ENCODE data around the gene PIP5K1C. TPM values are rescaled to one million over a fixed set of nuclear protein-coding genes. Genes with fewer than 3 reads are reported as not detected.
"Not testable (repeated sequence)": the region's sequence is repeated elsewhere in the genome, so short reads cannot be mapped to it uniquely, and the experiment has no call there.

The PIP5K1C gene
- total RNA-seq, 1 donor from 2014 or later, result 26.5 TPM

GRCh38 chr19:3651684-3652083 lies 48.6 kb downstream of the PIP5K1C start:
- Histone ChIP-seq H3K27me3 (ENCODE audit: control insufficient read depth, insufficient read depth, low read length) (peaks cover 10% of the 10 kb centered on the region), H3K36me3 (ENCODE audit: control insufficient read depth, insufficient read depth, low read length) (no peaks in the 10 kb centered on the region), H3K4me3 (ENCODE audit: low read depth, low read length) (no peak overlapping the region)
- TF ChIP-seq CTCF (IDR thresholded peaks at IDR 0.05; ENCODE audit: insufficient read depth, low read length, poor library complexity, severe bottlenecking), result no peak
- DNase-seq (ENCODE audit: low read depth), result no peak

- Histone ChIP-seq H3K27me3 (ENCODE audit: control insufficient read depth, insufficient read depth, low read length) (peaks cover 10% of the 10 kb centered on the region), H3K36me3 (ENCODE audit: control insufficient read depth, insufficient read depth, low read length) (no peaks in the 10 kb centered on the region), H3K4me3 (ENCODE audit: low read depth, low read length) (no peak overlapping the region)
- no peak for DNase-seq (ENCODE audit: low read depth)
- TF ChIP-seq CTCF (IDR thresholded peaks at IDR 0.05; ENCODE audit: insufficient read depth, low read length, poor library complexity, severe bottlenecking), result peak; percentile 4
These were observed 50.4 kb downstream of the PIP5K1C start for GRCh38 chr19:3649888-3650287.

- H3K36me3 ChIP-seq (ENCODE audit: control insufficient read depth, insufficient read depth, low read length), result no peaks in the 10 kb centered on the region
- no peak for DNase-seq (ENCODE audit: low read depth)
- no peak for TF ChIP-seq CTCF (IDR thresholded peaks at IDR 0.05; ENCODE audit: insufficient read depth, low read length, poor library complexity, severe bottlenecking)
- peaks cover 10% of the 10 kb centered on the region for H3K27me3 ChIP-seq (ENCODE audit: control insufficient read depth, insufficient read depth, low read length)
- no peak overlapping the region for H3K4me3 ChIP-seq (ENCODE audit: low read depth, low read length)
These were observed 52.0 kb downstream of the PIP5K1C start for GRCh38 chr19:3648037-3648905.

GRCh38 chr19:3647102-3647501 lies 53.2 kb downstream of the PIP5K1C start:
- not testable (repeated sequence) for H3K27me3 ChIP-seq (ENCODE audit: control insufficient read depth, insufficient read depth, low read length); H3K36me3 ChIP-seq (ENCODE audit: control insufficient read depth, insufficient read depth, low read length); H3K4me3 ChIP-seq (ENCODE audit: low read depth, low read length); DNase-seq (ENCODE audit: low read depth)

GRCh38 chr19:3646336-3647092 lies 53.8 kb downstream of the PIP5K1C start:
- Histone ChIP-seq H3K27me3 (ENCODE audit: control insufficient read depth, insufficient read depth, low read length) (peaks cover 10% of the 10 kb centered on the region), H3K36me3 (ENCODE audit: control insufficient read depth, insufficient read depth, low read length) (peaks cover 1% of the 10 kb centered on the region), H3K4me3 (ENCODE audit: low read depth, low read length) (no peak overlapping the region)
- no peak for TF ChIP-seq CTCF (IDR thresholded peaks at IDR 0.05; ENCODE audit: insufficient read depth, low read length, poor library complexity, severe bottlenecking)
- DNase-seq (ENCODE audit: low read depth), result no peak

- H3K27me3 ChIP-seq (ENCODE audit: control insufficient read depth, insufficient read depth, low read length), result peaks cover 10% of the 10 kb centered on the region
- H3K36me3 ChIP-seq (ENCODE audit: control insufficient read depth, insufficient read depth, low read length), result peaks cover 1% of the 10 kb centered on the region
- no peak for TF ChIP-seq CTCF (IDR thresholded peaks at IDR 0.05; ENCODE audit: insufficient read depth, low read length, poor library complexity, severe bottlenecking)
- DNase-seq (ENCODE audit: low read depth), result no peak
- no peak overlapping the region for H3K4me3 ChIP-seq (ENCODE audit: low read depth, low read length)
These were observed 54.5 kb downstream of the PIP5K1C start for GRCh38 chr19:3645726-3646125.

Data from kidney epithelial cell (primary cell).